CD4-positive, alpha-beta T cell treated with Interleukin-2 at 100 ng/mL for 4 hours (primary cell): ENCODE data around the gene RFC4.
"Not testable (repeated sequence)": the region's sequence is repeated elsewhere in the genome, so short reads cannot be mapped to it uniquely, and the experiment has no call there.

ENCODE experiments used
- DNase-seq: peaks from one replicate; pipeline ENCODE4 v3.0.0-alpha.2; 2020; ENCODE audit warnings: low spot score

The RFC4 gene

GRCh38 chr3:186824430-186825139 lies 18.3 kb upstream of the RFC4 start:
- no peak for DNase-seq

- no peak for DNase-seq
Measured at GRCh38 chr3:186823386-186823785, 17.1 kb upstream of the RFC4 start.

- DNase-seq = not testable (repeated sequence)
Measured at GRCh38 chr3:186822388-186822759, 16.1 kb upstream of the RFC4 start.

- peak; percentile 68 for DNase-seq
Measured at GRCh38 chr3:186821429-186822387, 15.4 kb upstream of the RFC4 start.

GRCh38 chr3:186818956-186819355 lies 12.7 kb upstream of the RFC4 start:
- DNase-seq = no peak

GRCh38 chr3:186818516-186818915 lies 12.2 kb upstream of the RFC4 start:
- DNase-seq = no peak

GRCh38 chr3:186815435-186815834 lies 9.2 kb upstream of the RFC4 start:
- DNase-seq = no peak

- no peak for DNase-seq
Measured at GRCh38 chr3:186814100-186814499, 7.8 kb upstream of the RFC4 start.

- not testable (repeated sequence) for DNase-seq
Measured at GRCh38 chr3:186811313-186811712, 5.0 kb upstream of the RFC4 start.

GRCh38 chr3:186810336-186810996 lies 4.2 kb upstream of the RFC4 start:
- no peak for DNase-seq

- no peak for DNase-seq
Measured at GRCh38 chr3:186807231-186807630, 949 bp upstream of the RFC4 start.

GRCh38 chr3:186803447-186803846 lies 2.8 kb downstream of the RFC4 start:
- DNase-seq = not testable (repeated sequence)

- DNase-seq = no peak
Measured at GRCh38 chr3:186802701-186803100, 3.6 kb downstream of the RFC4 start.

GRCh38 chr3:186800285-186800684 lies 6.0 kb downstream of the RFC4 start:
- DNase-seq = no peak

- DNase-seq = no peak
Measured at GRCh38 chr3:186798239-186798874, 7.9 kb downstream of the RFC4 start.

GRCh38 chr3:186790261-186790981 lies 15.9 kb downstream of the RFC4 start:
- no peak for DNase-seq

- DNase-seq = no peak
Measured at GRCh38 chr3:186789554-186790260, 16.6 kb downstream of the RFC4 start.

GRCh38 chr3:186788482-186789370 lies 17.6 kb downstream of the RFC4 start:
- no peak for DNase-seq

- no peak for DNase-seq
Measured at GRCh38 chr3:186787642-186788481, 18.4 kb downstream of the RFC4 start.
